Astrocyte (in vitro differentiated cells and primary cell): Measurements from ENCODE around the gene CORO2B. TPM values are rescaled to one million over a fixed set of nuclear protein-coding genes. Genes with fewer than 3 reads are reported as not detected.

Experiments used
- DNase-seq: peaks from one replicate; pipeline ENCODE4 v3.0.0-alpha.2; 2010; ENCODE audit warnings: low read depth
- FAIRE-seq: peaks from 2 replicates; lab custom pipeline; 2011; peaks lifted over from hg19 to GRCh38; lab: Jason Lieb, UNC
- H2AFZ ChIP-seq: 2 replicates; pipeline ENCODE4 v1.6.0; 2012; ENCODE audit warnings: low read depth, low read length, inconsistent platforms
- H3K27ac ChIP-seq: 2 replicates; pipeline ENCODE4 v1.5.1; 2011; ENCODE audit warnings: low read depth, low read length, inconsistent platforms
- H3K27me3 ChIP-seq: 2 replicates; pipeline ENCODE4 v1.6.0; 2011; ENCODE audit warnings: low read length, inconsistent platforms; ENCODE audit not compliant: insufficient read depth
- H3K36me3 ChIP-seq: 2 replicates; pipeline ENCODE4 v1.5.1; 2011; ENCODE audit warnings: low read length, inconsistent platforms; ENCODE audit not compliant: insufficient read depth
- H3K4me1 ChIP-seq: 2 replicates; pipeline ENCODE4 v1.5.1; 2011; ENCODE audit warnings: low read length, inconsistent platforms; ENCODE audit not compliant: insufficient read depth
- H3K4me2 ChIP-seq: 2 replicates; pipeline ENCODE4 v1.6.0; 2012; ENCODE audit warnings: low read length, inconsistent platforms
- H3K4me3 ChIP-seq: 2 replicates; pipeline ENCODE4 v1.5.1; 2011; ENCODE audit warnings: low read depth, mild to moderate bottlenecking, low read length, inconsistent platforms; ENCODE audit not compliant: insufficient read depth
- H3K79me2 ChIP-seq: 2 replicates; pipeline ENCODE4 v1.6.0; 2012; ENCODE audit warnings: mild to moderate bottlenecking, low read length, inconsistent platforms; ENCODE audit not compliant: insufficient read depth
- H3K9ac ChIP-seq: 2 replicates; pipeline ENCODE4 v1.6.0; 2012; ENCODE audit warnings: mild to moderate bottlenecking, low read length, inconsistent platforms
- H3K9me3 ChIP-seq: 2 replicates; pipeline ENCODE4 v1.5.1; 2012; ENCODE audit warnings: low read depth, mild to moderate bottlenecking, low read length, inconsistent platforms; ENCODE audit not compliant: insufficient read depth
- H4K20me1 ChIP-seq: 2 replicates; pipeline ENCODE4 v1.6.0; 2012; ENCODE audit warnings: low read length, inconsistent platforms; ENCODE audit not compliant: insufficient read depth
- H3K27ac Mint-ChIP-seq: one replicate; pipeline ENCODE4 v1.8.0; 2021; ENCODE audit warnings: mild to moderate bottlenecking, mixed read lengths; ENCODE audit not compliant: unreplicated experiment
- H3K27me3 Mint-ChIP-seq: one replicate; pipeline ENCODE4 v1.8.0; 2021; ENCODE audit warnings: low read depth, mixed read lengths; ENCODE audit not compliant: unreplicated experiment
- H3K36me3 Mint-ChIP-seq: one replicate; pipeline ENCODE4 v1.8.0; 2021; ENCODE audit warnings: low read depth, mixed read lengths; ENCODE audit not compliant: unreplicated experiment
- H3K4me1 Mint-ChIP-seq: one replicate; pipeline ENCODE4 v1.8.0; 2021; ENCODE audit warnings: low read depth, mixed read lengths; ENCODE audit not compliant: unreplicated experiment
- H3K4me3 Mint-ChIP-seq: one replicate; pipeline ENCODE4 v1.8.0; 2021; ENCODE audit warnings: mild to moderate bottlenecking, moderate library complexity, mixed read lengths; ENCODE audit not compliant: unreplicated experiment
- H3K9me3 Mint-ChIP-seq: one replicate; pipeline ENCODE4 v1.8.0; 2021; ENCODE audit warnings: mild to moderate bottlenecking, mixed read lengths; ENCODE audit not compliant: unreplicated experiment
- CTCF ChIP-seq: IDR thresholded peaks from 2 replicates; pipeline ENCODE4 v1.5.1; 2011; ENCODE audit warnings: low read depth, mild to moderate bottlenecking, inconsistent platforms, low read length, moderate library complexity; ENCODE audit not compliant: insufficient read depth
- EZH2 ChIP-seq: IDR thresholded peaks from 2 replicates; pipeline ENCODE4 v1.6.1; 2012; ENCODE audit warnings: mild to moderate bottlenecking, low read length, inconsistent platforms; ENCODE audit not compliant: insufficient read depth
- total RNA-seq: library from RNA; stranded (reverse); gene quantifications from 2 replicates; pipeline ENCODE4 v1.2.1, GENCODE V29; 2021

Gene CORO2B
- total RNA-seq, 1 donor from 2014 or later = 7.4 TPM

- FAIRE-seq (no peak), DNase-seq (no peak)
These were observed 112.9 kb downstream of the CORO2B start for GRCh38 chr15:68691705-68692104.

DNA sequence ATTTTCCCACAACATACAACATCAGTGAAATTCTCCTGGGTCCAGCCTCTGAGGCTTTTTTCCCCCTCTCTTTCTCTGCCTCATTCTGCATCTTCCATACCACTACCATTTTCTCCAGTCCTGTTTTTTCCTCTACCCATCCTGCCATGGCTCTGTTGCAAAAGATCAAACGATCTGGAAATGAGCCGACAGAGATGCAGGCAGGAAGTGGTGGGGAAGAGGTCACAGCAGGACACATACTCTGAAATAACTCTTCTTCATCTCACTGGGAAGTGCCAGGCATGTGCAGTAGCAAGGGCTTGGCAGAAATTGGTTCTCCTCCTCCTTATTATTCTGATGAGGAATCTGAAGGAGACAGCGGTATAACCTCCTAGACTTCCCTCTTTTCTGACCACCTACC, 114.3 kb downstream of the CORO2B start:
- no peak overlapping the region for H3K4me3 Mint-ChIP-seq
- H3K36me3 ChIP-seq = no peaks in the 10 kb centered on the region
- no peak overlapping the region for H3K9ac ChIP-seq
- H3K4me1 Mint-ChIP-seq = peaks cover 4% of the 10 kb centered on the region
- H3K4me2 ChIP-seq = no peak overlapping the region
- H4K20me1 ChIP-seq = peaks cover 5% of the 10 kb centered on the region
- H3K9me3 ChIP-seq = no peaks in the 10 kb centered on the region
- no peak overlapping the region for H3K4me3 ChIP-seq
- H3K27me3 ChIP-seq = no peaks in the 10 kb centered on the region
- FAIRE-seq (peak; percentile 5), DNase-seq (no peak)
- no peaks in the 10 kb centered on the region for H3K4me1 ChIP-seq
- no peak overlapping the region for H3K27ac ChIP-seq
- no peaks in the 10 kb centered on the region for H3K79me2 ChIP-seq
- H2AFZ ChIP-seq = no peak overlapping the region
- H3K27ac Mint-ChIP-seq = no peak overlapping the region
- peaks cover 3% of the 10 kb centered on the region for H3K9me3 Mint-ChIP-seq
- no peak for TF ChIP-seq EZH2
- no peak for TF ChIP-seq CTCF
- H3K36me3 Mint-ChIP-seq = peaks cover 2% of the 10 kb centered on the region
- no peaks in the 10 kb centered on the region for H3K27me3 Mint-ChIP-seq

More at GRCh38 chr15:68691705-68692104, 112.9 kb downstream of the CORO2B start:
- Histone ChIP-seq H3K36me3 (no peaks in the 10 kb centered on the region), H3K4me2 (no peak overlapping the region), H3K79me2 (no peaks in the 10 kb centered on the region), H3K27ac (no peak overlapping the region), H3K27me3 (no peaks in the 10 kb centered on the region), H3K9me3 (no peaks in the 10 kb centered on the region), H3K9ac (no peak overlapping the region), H4K20me1 (peaks cover 3% of the 10 kb centered on the region), H3K4me1 (no peaks in the 10 kb centered on the region), H2AFZ (no peak overlapping the region), H3K4me3 (no peak overlapping the region)
- H3K27ac Mint-ChIP-seq = no peak overlapping the region
- H3K9me3 Mint-ChIP-seq = no peaks in the 10 kb centered on the region
- no peaks in the 10 kb centered on the region for H3K27me3 Mint-ChIP-seq
- H3K4me1 Mint-ChIP-seq = peaks cover 4% of the 10 kb centered on the region
- no peak overlapping the region for H3K4me3 Mint-ChIP-seq
- no peaks in the 10 kb centered on the region for H3K36me3 Mint-ChIP-seq
- TF ChIP-seq CTCF = no peak
- TF ChIP-seq EZH2 = no peak

DNA sequence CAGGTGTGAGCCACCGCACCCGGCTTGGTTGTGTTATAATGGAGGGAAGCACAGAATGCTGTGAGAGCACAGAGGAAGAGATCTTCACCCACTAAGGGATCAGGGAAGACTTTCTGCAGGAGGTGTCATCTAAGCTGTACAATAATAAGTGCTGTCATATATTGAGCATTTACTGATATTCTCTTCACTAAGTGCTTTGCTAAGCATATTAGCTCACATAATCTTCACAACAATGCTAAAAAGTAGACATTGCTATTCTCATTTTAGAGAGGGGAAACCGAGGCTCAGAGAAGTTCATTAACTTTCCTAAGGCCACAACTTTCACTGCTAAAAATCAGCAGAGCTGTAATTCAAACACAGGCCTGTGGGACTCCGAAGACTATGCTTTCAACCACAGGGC, 115.3 kb downstream of the CORO2B start:
- H3K27me3 Mint-ChIP-seq = peaks cover 7% of the 10 kb centered on the region
- H3K9me3 Mint-ChIP-seq = peaks cover 3% of the 10 kb centered on the region
- H3K36me3 Mint-ChIP-seq = peaks cover 5% of the 10 kb centered on the region
- H3K4me2 ChIP-seq = no peak overlapping the region
- H3K4me3 Mint-ChIP-seq = no peak overlapping the region
- H3K27ac Mint-ChIP-seq = no peak overlapping the region
- peaks cover 5% of the 10 kb centered on the region for H3K4me1 Mint-ChIP-seq
- H3K79me2 ChIP-seq = no peaks in the 10 kb centered on the region
- DNase-seq = no peak
- no peaks in the 10 kb centered on the region for H3K4me1 ChIP-seq
- no peak for TF ChIP-seq EZH2
- no peak for TF ChIP-seq CTCF
- no peak for FAIRE-seq
- no peak overlapping the region for H3K9ac ChIP-seq
- H3K27me3 ChIP-seq = no peaks in the 10 kb centered on the region
- H2AFZ ChIP-seq = no peak overlapping the region
- no peak overlapping the region for H3K4me3 ChIP-seq
- no peaks in the 10 kb centered on the region for H3K9me3 ChIP-seq
- peaks cover 5% of the 10 kb centered on the region for H4K20me1 ChIP-seq
- H3K27ac ChIP-seq = no peak overlapping the region
- peaks cover 2% of the 10 kb centered on the region for H3K36me3 ChIP-seq
